Activated CD4-positive, CD25-positive, alpha-beta regulatory T cell (primary cell): Measurements from ENCODE around the gene DCN.

Source experiments
- DNase-seq, 4 experiments: peaks; one replicate each; lab custom pipeline; 2025; lab: John Stamatoyannopoulos, UW

Gene DCN

GRCh38 chr12:91100906-91101305, 81.7 kb downstream of the DCN start:
- DNase-seq, result no peak

GRCh38 chr12:91099836-91100235, 82.8 kb downstream of the DCN start:
- no peak for DNase-seq

GRCh38 chr12:91099341-91099740, 83.3 kb downstream of the DCN start:
- DNase-seq, result no peak

GRCh38 chr12:91098941-91099340, 83.7 kb downstream of the DCN start:
- no peak for DNase-seq

DNA sequence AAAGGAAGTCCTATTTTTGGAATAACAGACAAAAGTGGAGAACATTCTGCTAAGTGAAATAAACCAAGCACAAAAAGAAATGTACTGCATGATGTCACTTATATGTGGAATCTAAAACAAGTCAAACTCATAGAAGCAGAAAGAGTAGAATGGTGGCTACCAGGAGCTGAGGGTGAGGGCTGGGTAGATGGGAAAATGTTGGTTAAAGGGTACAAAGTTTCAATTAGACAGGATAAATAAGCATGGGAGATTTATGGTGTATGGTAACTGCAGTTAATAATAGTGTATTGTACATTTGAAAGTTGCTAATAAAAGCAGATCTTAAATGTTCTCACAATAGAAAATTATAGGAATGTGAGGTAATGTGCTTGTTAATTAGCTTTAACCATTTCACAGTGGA, 84.2 kb downstream of the DCN start:
- DNase-seq, result no peak

DNA sequence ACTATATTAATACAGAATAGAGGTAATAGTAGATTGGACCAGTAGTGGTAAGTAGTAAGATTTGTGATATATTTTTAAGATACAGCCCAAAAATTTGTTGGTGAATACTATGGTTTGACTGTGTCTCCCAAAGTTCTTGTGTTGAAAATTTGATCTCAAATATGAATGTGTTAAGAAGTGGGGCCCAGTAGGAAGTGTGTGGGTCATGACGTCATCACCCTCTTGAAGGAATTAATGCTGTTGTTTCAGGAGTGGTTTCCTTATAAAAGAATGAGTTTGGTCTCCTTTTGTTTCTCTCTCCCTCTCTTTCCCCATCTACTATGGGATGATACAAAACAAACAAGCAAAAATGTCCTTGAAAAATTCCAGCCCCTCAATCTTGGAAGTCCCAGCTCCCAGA, 87.7 kb downstream of the DCN start:
- DNase-seq, result no peak

DNA sequence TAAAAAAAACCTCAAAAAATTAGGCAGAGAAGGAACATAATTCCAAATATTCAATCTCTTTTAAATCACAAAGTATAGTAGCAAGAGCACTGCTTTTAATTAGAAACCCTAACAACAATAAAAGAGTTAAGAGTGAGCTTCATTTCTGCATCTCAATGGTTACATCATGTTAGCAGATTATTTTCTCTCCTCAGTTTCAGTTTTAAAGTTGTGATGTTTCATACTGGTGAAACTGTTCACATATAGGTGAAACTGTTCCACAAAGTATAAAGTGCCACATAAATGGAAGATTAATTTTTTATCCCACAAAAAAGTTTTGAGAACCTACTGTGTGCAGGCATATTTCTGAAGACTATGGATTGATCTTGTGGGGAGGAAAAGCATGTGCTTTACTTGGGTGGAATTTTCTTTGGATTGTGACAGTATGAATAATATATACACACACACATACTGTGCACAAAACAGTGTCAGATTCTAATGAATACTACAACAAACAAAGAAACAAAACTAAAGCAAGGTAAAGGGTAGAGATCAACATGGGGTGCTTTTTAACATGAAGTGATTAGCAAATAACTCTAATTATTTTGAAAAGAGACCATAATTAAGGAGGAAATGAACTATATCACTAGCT, 88.5 kb downstream of the DCN start:
- DNase-seq, result no peak

GRCh38 chr12:91093341-91093740, 89.3 kb downstream of the DCN start:
- DNase-seq, result no peak

GRCh38 chr12:91091916-91092715, 90.5 kb downstream of the DCN start:
- DNase-seq, result no peak
